Loucy (cell line): ENCODE measurements around the gene KPNA1.

Source experiments
- H2AFZ ChIP-seq: fragments of 200-600 bp; sonication (generic); 2 replicates; pipeline ENCODE4 v1.6.0; 2016; ENCODE audit warnings: antibody characterized with exemption, mild to moderate bottlenecking, low read length, moderate library complexity
- H3F3A ChIP-seq: fragments of 200-600 bp; 2 replicates; pipeline ENCODE4 v1.6.0; 2016; ENCODE audit warnings: antibody characterized with exemption, low read depth, mild to moderate bottlenecking
- H3K27me3 ChIP-seq: fragments of 200-600 bp; sonication (generic); 2 replicates; pipeline ENCODE4 v1.6.1; 2014; ENCODE audit warnings: low read length, mild to moderate bottlenecking; ENCODE audit not compliant: insufficient read depth, poor library complexity, severe bottlenecking
- H3K36me3 ChIP-seq: fragments of 200-600 bp; sonication (generic); 2 replicates; pipeline ENCODE4 v1.6.1; 2016; ENCODE audit warnings: low read length; ENCODE audit not compliant: insufficient read depth
- H3K4me1 ChIP-seq: fragments of 200-600 bp; sonication (generic); 2 replicates; pipeline ENCODE4 v1.5.1; 2014; ENCODE audit warnings: low read length, mild to moderate bottlenecking; ENCODE audit not compliant: insufficient read depth, poor library complexity, severe bottlenecking
- H3K4me2 ChIP-seq: fragments of 200-600 bp; sonication (generic); 2 replicates; pipeline ENCODE4 v1.6.0; 2014; ENCODE audit warnings: antibody characterized with exemption, low read length, low read depth, mild to moderate bottlenecking; ENCODE audit not compliant: poor library complexity, severe bottlenecking
- H3K4me3 ChIP-seq: fragments of 200-600 bp; sonication (generic); 2 replicates; pipeline ENCODE4 v1.5.1; 2014; ENCODE audit warnings: low read length, mild to moderate bottlenecking, mixed read lengths; ENCODE audit not compliant: poor library complexity, severe bottlenecking
- H3K79me2 ChIP-seq: fragments of 200-600 bp; sonication (generic); 2 replicates; pipeline ENCODE4 v1.6.1; 2014; ENCODE audit warnings: low read length; ENCODE audit not compliant: insufficient read depth
- H3K9ac ChIP-seq: fragments of 200-600 bp; sonication (generic); 2 replicates; pipeline ENCODE4 v1.6.0; 2014; ENCODE audit warnings: mild to moderate bottlenecking, low read depth, low read length, moderate library complexity; ENCODE audit not compliant: poor library complexity, severe bottlenecking
- H3K9me2 ChIP-seq: fragments of 200-600 bp; sonication (generic); replicated peaks from 2 replicates; pipeline ENCODE4 v1.6.1; 2016; ENCODE audit warnings: low read depth, low read length, mixed read lengths
- H3K9me3 ChIP-seq: fragments of 200-600 bp; sonication (generic); 2 replicates; pipeline ENCODE4 v1.6.1; 2014; ENCODE audit warnings: mild to moderate bottlenecking, antibody characterized with exemption, low read length, low read depth; ENCODE audit not compliant: insufficient read depth
- H4K20me1 ChIP-seq: fragments of 200-600 bp; sonication (generic); 2 replicates; pipeline ENCODE4 v1.6.0; 2014; ENCODE audit warnings: antibody characterized with exemption, low read length, mild to moderate bottlenecking; ENCODE audit not compliant: insufficient read depth, poor library complexity, severe bottlenecking
- EZH2phosphoT487 ChIP-seq: fragments of 200-600 bp; IDR thresholded peaks from 2 replicates; pipeline ENCODE4 v1.6.1; 2018; ENCODE audit warnings: antibody characterized with exemption, mild to moderate bottlenecking, moderate library complexity, borderline replicate concordance
- TF ChIP-seq, protein P1 (sequence below): fragments of 200-600 bp; sonication (generic); conservative IDR thresholded peaks from 2 replicates; pipeline ENCODE4 v1.5.1; 2014; ENCODE audit warnings: mild to moderate bottlenecking, antibody characterized with exemption, low read length

KPNA1 gene

DNA sequence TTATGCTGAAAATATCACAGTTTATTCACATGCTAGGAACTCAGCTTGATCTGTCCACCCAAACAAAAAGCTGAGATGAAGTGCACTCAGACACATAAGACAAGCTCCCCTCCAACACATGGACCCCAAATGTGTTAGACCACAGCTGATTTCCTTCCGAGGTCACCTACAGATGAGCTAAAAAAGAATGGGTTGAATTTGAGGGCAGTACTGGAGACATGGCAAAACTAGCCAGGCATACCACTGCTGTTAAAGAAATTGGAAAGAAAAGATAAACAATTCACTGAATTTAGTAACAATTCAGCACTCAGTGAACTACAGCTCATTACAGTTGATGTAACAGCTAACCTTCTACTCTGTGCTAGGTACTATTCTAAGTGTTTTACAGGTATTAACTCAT, 33.9 kb upstream of the KPNA1 start:
- Histone ChIP-seq H3K27me3 (no peaks in the 10 kb centered on the region), H3F3A (no peaks in the 10 kb centered on the region), H3K4me1 (no peaks in the 10 kb centered on the region), H3K9me2 (no peaks in the 10 kb centered on the region), H3K9me3 (no peaks in the 10 kb centered on the region), H3K4me2 (no peak overlapping the region), H3K79me2 (no peaks in the 10 kb centered on the region), H2AFZ (no peak overlapping the region), H4K20me1 (no peaks in the 10 kb centered on the region), H3K9ac (no peak overlapping the region), H3K4me3 (no peak overlapping the region), H3K36me3 (no peaks in the 10 kb centered on the region)
- no peak for TF ChIP-seq EZH2phosphoT487
- TF ChIP-seq, protein P1, sequence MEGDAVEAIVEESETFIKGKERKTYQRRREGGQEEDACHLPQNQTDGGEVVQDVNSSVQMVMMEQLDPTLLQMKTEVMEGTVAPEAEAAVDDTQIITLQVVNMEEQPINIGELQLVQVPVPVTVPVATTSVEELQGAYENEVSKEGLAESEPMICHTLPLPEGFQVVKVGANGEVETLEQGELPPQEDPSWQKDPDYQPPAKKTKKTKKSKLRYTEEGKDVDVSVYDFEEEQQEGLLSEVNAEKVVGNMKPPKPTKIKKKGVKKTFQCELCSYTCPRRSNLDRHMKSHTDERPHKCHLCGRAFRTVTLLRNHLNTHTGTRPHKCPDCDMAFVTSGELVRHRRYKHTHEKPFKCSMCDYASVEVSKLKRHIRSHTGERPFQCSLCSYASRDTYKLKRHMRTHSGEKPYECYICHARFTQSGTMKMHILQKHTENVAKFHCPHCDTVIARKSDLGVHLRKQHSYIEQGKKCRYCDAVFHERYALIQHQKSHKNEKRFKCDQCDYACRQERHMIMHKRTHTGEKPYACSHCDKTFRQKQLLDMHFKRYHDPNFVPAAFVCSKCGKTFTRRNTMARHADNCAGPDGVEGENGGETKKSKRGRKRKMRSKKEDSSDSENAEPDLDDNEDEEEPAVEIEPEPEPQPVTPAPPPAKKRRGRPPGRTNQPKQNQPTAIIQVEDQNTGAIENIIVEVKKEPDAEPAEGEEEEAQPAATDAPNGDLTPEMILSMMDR, result no peak

GRCh38 chr3:122548076-122548475, 33.3 kb upstream of the KPNA1 start:
- H3K4me1 ChIP-seq, result no peaks in the 10 kb centered on the region
- no peaks in the 10 kb centered on the region for H3K79me2 ChIP-seq
- H3K27me3 ChIP-seq, result no peaks in the 10 kb centered on the region
- no peak for TF ChIP-seq EZH2phosphoT487
- TF ChIP-seq, protein P1, result no peak
- H4K20me1 ChIP-seq, result no peaks in the 10 kb centered on the region
- no peaks in the 10 kb centered on the region for H3K9me2 ChIP-seq
- no peaks in the 10 kb centered on the region for H3F3A ChIP-seq
- no peak overlapping the region for H2AFZ ChIP-seq
- H3K4me2 ChIP-seq, result no peak overlapping the region
- no peak overlapping the region for H3K4me3 ChIP-seq
- no peaks in the 10 kb centered on the region for H3K9me3 ChIP-seq
- no peaks in the 10 kb centered on the region for H3K36me3 ChIP-seq
- no peak overlapping the region for H3K9ac ChIP-seq

GRCh38 chr3:122546151-122546550, 31.4 kb upstream of the KPNA1 start:
- no peaks in the 10 kb centered on the region for H3K4me1 ChIP-seq
- H3K79me2 ChIP-seq, result no peaks in the 10 kb centered on the region
- no peak overlapping the region for H3K4me3 ChIP-seq
- no peak overlapping the region for H2AFZ ChIP-seq
- no peak overlapping the region for H3K9ac ChIP-seq
- H3F3A ChIP-seq, result no peaks in the 10 kb centered on the region
- H3K4me2 ChIP-seq, result no peak overlapping the region
- H3K27me3 ChIP-seq, result no peaks in the 10 kb centered on the region
- H4K20me1 ChIP-seq, result no peaks in the 10 kb centered on the region
- no peak for TF ChIP-seq EZH2phosphoT487
- TF ChIP-seq, protein P1, result no peak
- H3K9me3 ChIP-seq, result no peaks in the 10 kb centered on the region
- H3K9me2 ChIP-seq, result no peaks in the 10 kb centered on the region
- no peaks in the 10 kb centered on the region for H3K36me3 ChIP-seq
